Esophagus squamous epithelium (tissue), 4 donors: ENCODE data around the gene TMEM214.

ENCODE experiments used
- POLR2A ChIP-seq, 4 donors: fragments of 450-650 bp; IDR thresholded peaks; one replicate each; pipeline ENCODE4 v1.6.1; 2017; ENCODE audit warnings: antibody characterized with exemption in 4 of 4, mild to moderate bottlenecking in 4 of 4, moderate library complexity in 3 of 4
- TF ChIP-seq, protein P1 (sequence below), 6 experiments: fragments of 450-650 bp in 4 of 6; fragments of 200-600 bp in 2 of 6; sonication (generic) in 2 of 6; IDR thresholded peaks; one replicate each; pipeline ENCODE4 v1.5.1; 2016 to 2019; ENCODE audit warnings: antibody characterized with exemption in 6 of 6, mild to moderate bottlenecking in 4 of 6, moderate library complexity in 4 of 6

DNA sequence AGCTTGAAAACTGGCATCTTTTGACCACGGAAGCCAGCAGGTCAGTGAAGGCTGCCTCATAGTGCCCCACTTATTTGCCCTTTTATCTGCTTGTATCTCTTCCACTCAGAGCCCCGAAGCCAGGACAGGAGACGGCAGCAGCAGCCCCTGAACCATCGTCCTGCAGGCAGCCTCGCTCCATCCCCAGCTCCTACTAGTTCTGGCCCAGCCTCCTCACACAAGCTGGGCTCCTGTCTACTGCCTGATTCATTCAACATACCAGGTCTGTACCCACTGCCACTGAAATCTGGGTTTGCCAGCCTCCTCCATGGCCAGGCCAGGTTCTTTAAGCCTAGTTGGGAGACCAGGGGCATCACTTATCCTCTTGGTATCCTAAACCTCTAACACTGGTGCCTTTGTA is 34.6 kb downstream of the TMEM214 start:
- TF ChIP-seq, protein P1, sequence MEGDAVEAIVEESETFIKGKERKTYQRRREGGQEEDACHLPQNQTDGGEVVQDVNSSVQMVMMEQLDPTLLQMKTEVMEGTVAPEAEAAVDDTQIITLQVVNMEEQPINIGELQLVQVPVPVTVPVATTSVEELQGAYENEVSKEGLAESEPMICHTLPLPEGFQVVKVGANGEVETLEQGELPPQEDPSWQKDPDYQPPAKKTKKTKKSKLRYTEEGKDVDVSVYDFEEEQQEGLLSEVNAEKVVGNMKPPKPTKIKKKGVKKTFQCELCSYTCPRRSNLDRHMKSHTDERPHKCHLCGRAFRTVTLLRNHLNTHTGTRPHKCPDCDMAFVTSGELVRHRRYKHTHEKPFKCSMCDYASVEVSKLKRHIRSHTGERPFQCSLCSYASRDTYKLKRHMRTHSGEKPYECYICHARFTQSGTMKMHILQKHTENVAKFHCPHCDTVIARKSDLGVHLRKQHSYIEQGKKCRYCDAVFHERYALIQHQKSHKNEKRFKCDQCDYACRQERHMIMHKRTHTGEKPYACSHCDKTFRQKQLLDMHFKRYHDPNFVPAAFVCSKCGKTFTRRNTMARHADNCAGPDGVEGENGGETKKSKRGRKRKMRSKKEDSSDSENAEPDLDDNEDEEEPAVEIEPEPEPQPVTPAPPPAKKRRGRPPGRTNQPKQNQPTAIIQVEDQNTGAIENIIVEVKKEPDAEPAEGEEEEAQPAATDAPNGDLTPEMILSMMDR (IDR thresholded peaks at IDR 0.05): no peak
- TF ChIP-seq POLR2A (IDR thresholded peaks at IDR 0.05): no peak
